Measurements from ENCODE around the gene TBCK. TPM values are rescaled to one million over a fixed set of nuclear protein-coding genes. Genes with fewer than 3 reads are reported as not detected.

The TBCK gene
- total RNA-seq, 1 experiment from 2014 or later, result 28.6 TPM

GRCh38 chr4:106316773-106317409 lies 882 bp upstream of the TBCK start (continued):
- TF ChIP-seq ZNF512 (CRISPR knock-in tag; IDR thresholded peaks at IDR 0.05; ENCODE audit: borderline replicate concordance) (no peak), HMGA2 (CRISPR knock-in tag; IDR thresholded peaks at IDR 0.05) (no peak), ATF2 (CRISPR knock-in tag; IDR thresholded peaks at IDR 0.05; ENCODE audit: borderline replicate concordance, low read depth) (no peak)
- TF ChIP-seq, protein P1, sequence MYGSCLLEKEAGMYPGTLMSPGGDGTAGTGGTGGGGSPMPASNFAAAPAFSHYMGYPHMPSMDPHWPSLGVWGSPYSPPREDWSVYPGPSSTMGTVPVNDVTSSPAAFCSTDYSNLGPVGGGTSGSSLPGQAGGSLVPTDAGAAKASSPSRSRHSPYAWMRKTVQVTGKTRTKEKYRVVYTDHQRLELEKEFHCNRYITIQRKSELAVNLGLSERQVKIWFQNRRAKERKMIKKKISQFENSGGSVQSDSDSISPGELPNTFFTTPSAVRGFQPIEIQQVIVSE (CRISPR knock-in tag; IDR thresholded peaks at IDR 0.05; ENCODE audit: borderline replicate concordance), result no peak

GRCh38 chr4:106315476-106315967 lies 487 bp downstream of the TBCK start:
- H3K4me3 Mint-ChIP-seq, result no peak overlapping the region
- H3K36me3 Mint-ChIP-seq, result peaks cover 10% of the 10 kb centered on the region
- TF ChIP-seq GABPB1 (CRISPR knock-in tag; IDR thresholded peaks at IDR 0.05) (no peak), ZNF232 (CRISPR knock-in tag; IDR thresholded peaks at IDR 0.05) (no peak), ATF1 (CRISPR knock-in tag; IDR thresholded peaks at IDR 0.05) (no peak), HMGA2 (CRISPR knock-in tag; IDR thresholded peaks at IDR 0.05) (no peak), ATF2 (CRISPR knock-in tag; IDR thresholded peaks at IDR 0.05; ENCODE audit: borderline replicate concordance, low read depth) (no peak), TCF7 (CRISPR knock-in tag; IDR thresholded peaks at IDR 0.05; ENCODE audit: low read depth) (no peak), ZNF263 (CRISPR knock-in tag; IDR thresholded peaks at IDR 0.05; ENCODE audit: low read depth) (no peak), FOXJ3 (CRISPR knock-in tag; IDR thresholded peaks at IDR 0.05; ENCODE audit: borderline replicate concordance) (no peak), NR3C1 (CRISPR knock-in tag; conservative IDR thresholded peaks at IDR 0.05; ENCODE audit: low read depth) (no peak)
- TF ChIP-seq, protein P2, sequence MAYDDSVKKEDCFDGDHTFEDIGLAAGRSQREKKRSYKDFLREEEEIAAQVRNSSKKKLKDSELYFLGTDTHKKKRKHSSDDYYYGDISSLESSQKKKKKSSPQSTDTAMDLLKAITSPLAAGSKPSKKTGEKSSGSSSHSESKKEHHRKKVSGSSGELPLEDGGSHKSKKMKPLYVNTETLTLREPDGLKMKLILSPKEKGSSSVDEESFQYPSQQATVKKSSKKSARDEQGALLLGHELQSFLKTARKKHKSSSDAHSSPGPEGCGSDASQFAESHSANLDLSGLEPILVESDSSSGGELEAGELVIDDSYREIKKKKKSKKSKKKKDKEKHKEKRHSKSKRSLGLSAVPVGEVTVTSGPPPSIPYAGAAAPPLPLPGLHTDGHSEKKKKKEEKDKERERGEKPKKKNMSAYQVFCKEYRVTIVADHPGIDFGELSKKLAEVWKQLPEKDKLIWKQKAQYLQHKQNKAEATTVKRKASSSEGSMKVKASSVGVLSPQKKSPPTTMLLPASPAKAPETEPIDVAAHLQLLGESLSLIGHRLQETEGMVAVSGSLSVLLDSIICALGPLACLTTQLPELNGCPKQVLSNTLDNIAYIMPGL (CRISPR knock-in tag; IDR thresholded peaks at IDR 0.05), result no peak
- TF ChIP-seq, protein P3, sequence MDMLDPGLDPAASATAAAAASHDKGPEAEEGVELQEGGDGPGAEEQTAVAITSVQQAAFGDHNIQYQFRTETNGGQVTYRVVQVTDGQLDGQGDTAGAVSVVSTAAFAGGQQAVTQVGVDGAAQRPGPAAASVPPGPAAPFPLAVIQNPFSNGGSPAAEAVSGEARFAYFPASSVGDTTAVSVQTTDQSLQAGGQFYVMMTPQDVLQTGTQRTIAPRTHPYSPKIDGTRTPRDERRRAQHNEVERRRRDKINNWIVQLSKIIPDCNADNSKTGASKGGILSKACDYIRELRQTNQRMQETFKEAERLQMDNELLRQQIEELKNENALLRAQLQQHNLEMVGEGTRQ (CRISPR knock-in tag; IDR thresholded peaks at IDR 0.05), result no peak
- TF ChIP-seq, protein P4, sequence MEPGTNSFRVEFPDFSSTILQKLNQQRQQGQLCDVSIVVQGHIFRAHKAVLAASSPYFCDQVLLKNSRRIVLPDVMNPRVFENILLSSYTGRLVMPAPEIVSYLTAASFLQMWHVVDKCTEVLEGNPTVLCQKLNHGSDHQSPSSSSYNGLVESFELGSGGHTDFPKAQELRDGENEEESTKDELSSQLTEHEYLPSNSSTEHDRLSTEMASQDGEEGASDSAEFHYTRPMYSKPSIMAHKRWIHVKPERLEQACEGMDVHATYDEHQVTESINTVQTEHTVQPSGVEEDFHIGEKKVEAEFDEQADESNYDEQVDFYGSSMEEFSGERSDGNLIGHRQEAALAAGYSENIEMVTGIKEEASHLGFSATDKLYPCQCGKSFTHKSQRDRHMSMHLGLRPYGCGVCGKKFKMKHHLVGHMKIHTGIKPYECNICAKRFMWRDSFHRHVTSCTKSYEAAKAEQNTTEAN (CRISPR knock-in tag; IDR thresholded peaks at IDR 0.05), result no peak
- H3K27me3 Mint-ChIP-seq (ENCODE audit: low read depth), result no peaks in the 10 kb centered on the region
- peaks cover 6% of the 10 kb centered on the region for H3K4me1 Mint-ChIP-seq
- POLR2A ChIA-PET, result interaction anchor here (0.6 to 1.1 kb wide), 6 partner anchors 15 to 1510 kb away, joined by 3 to 5 read pairs (median 3); no protein-coding TSS in a partner anchor
- no peak overlapping the region for H3K27ac Mint-ChIP-seq
- DNase-seq (ENCODE audit: low spot score), result no peak
- peak; percentile 10 for ATAC-seq
- CTCF ChIA-PET, result interaction anchor here (1.2 kb wide), 1 partner anchor 13 kb away, joined by 6 read pairs; no protein-coding TSS in a partner anchor
- H3K9me3 Mint-ChIP-seq, result peaks cover 15% of the 10 kb centered on the region

Measured in WTC11 (cell line).